ENCODE results near the gene UGT2B15.
"Not testable (repeated sequence)": the region's sequence is repeated elsewhere in the genome, so short reads cannot be mapped to it uniquely, and the experiment has no call there.

Gene UGT2B15

GRCh38 chr4:68700152-68700551, 29.7 kb upstream of the UGT2B15 start:
- TF ChIP-seq, protein P1, sequence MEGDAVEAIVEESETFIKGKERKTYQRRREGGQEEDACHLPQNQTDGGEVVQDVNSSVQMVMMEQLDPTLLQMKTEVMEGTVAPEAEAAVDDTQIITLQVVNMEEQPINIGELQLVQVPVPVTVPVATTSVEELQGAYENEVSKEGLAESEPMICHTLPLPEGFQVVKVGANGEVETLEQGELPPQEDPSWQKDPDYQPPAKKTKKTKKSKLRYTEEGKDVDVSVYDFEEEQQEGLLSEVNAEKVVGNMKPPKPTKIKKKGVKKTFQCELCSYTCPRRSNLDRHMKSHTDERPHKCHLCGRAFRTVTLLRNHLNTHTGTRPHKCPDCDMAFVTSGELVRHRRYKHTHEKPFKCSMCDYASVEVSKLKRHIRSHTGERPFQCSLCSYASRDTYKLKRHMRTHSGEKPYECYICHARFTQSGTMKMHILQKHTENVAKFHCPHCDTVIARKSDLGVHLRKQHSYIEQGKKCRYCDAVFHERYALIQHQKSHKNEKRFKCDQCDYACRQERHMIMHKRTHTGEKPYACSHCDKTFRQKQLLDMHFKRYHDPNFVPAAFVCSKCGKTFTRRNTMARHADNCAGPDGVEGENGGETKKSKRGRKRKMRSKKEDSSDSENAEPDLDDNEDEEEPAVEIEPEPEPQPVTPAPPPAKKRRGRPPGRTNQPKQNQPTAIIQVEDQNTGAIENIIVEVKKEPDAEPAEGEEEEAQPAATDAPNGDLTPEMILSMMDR (IDR thresholded peaks at IDR 0.05; ENCODE audit: low read depth, low read length, missing control alignments): no peak
- no peak for DNase-seq (ENCODE audit: low read depth)
- H3K4me3 ChIP-seq (ENCODE audit: low read depth, low read length): no peak overlapping the region
- in situ Hi-C loops (cut with HindIII; ENCODE audit: low sequenced_read_pairs): no loop called here

- DNase-seq (ENCODE audit: low read depth): no peak
- no peak overlapping the region for H3K4me3 ChIP-seq (ENCODE audit: low read depth, low read length)
- in situ Hi-C loops (cut with HindIII; ENCODE audit: low sequenced_read_pairs): no loop called here
- TF ChIP-seq, protein P1 (IDR thresholded peaks at IDR 0.05; ENCODE audit: low read depth, low read length, missing control alignments): no peak
Observed at GRCh38 chr4:68693325-68694075, 23.0 kb upstream of the UGT2B15 start.

- TF ChIP-seq, protein P1 (IDR thresholded peaks at IDR 0.05; ENCODE audit: low read depth, low read length, missing control alignments): no peak
- no peak for DNase-seq (ENCODE audit: low read depth)
- no peak overlapping the region for H3K4me3 ChIP-seq (ENCODE audit: low read depth, low read length)
- in situ Hi-C loops (cut with HindIII; ENCODE audit: low sequenced_read_pairs): no loop called here
Observed at GRCh38 chr4:68691186-68691585, 20.7 kb upstream of the UGT2B15 start.

GRCh38 chr4:68683034-68683433, 12.6 kb upstream of the UGT2B15 start:
- no peak for DNase-seq (ENCODE audit: low read depth)
- in situ Hi-C loops (cut with HindIII; ENCODE audit: low sequenced_read_pairs): no loop called here
- H3K4me3 ChIP-seq (ENCODE audit: low read depth, low read length): no peak overlapping the region
- TF ChIP-seq, protein P1 (IDR thresholded peaks at IDR 0.05; ENCODE audit: low read depth, low read length, missing control alignments): no peak

GRCh38 chr4:68681298-68681697, 10.8 kb upstream of the UGT2B15 start:
- DNase-seq (ENCODE audit: low read depth); in situ Hi-C loops (cut with HindIII; ENCODE audit: low sequenced_read_pairs); H3K4me3 ChIP-seq (ENCODE audit: low read depth, low read length): not testable (repeated sequence)

DNA sequence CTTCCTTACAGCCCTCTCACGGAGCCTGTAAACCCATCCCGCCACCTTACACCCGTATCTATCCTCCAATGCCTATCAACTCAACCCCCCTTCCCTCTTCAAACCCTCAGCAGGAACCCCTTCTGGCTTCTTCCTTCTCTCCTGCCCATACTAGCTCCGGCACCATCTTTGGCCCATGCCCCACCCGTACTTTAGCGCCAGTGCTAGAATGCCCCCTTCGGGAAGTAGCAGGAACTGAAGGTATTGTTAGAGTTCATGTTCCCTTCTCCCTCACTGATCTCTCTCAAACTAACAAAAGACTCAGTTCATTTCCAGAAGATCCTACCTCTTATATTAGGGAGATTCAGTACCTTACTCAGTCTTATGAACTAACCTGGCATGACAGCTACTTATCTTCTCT, 2.7 kb upstream of the UGT2B15 start:
- no peak overlapping the region for H3K4me3 ChIP-seq (ENCODE audit: low read depth, low read length)
- in situ Hi-C loops (cut with HindIII; ENCODE audit: low sequenced_read_pairs): no loop called here
- DNase-seq (ENCODE audit: low read depth): no peak
- TF ChIP-seq, protein P1 (IDR thresholded peaks at IDR 0.05; ENCODE audit: low read depth, low read length, missing control alignments): no peak

GRCh38 chr4:68671217-68671616, 765 bp upstream of the UGT2B15 start:
- DNase-seq (ENCODE audit: low read depth); H3K4me3 ChIP-seq (ENCODE audit: low read depth, low read length); in situ Hi-C loops (cut with HindIII; ENCODE audit: low sequenced_read_pairs): not testable (repeated sequence)

GRCh38 chr4:68668537-68669163, 1.8 kb downstream of the UGT2B15 start:
- in situ Hi-C loops (cut with HindIII; ENCODE audit: low sequenced_read_pairs); DNase-seq (ENCODE audit: low read depth); H3K4me3 ChIP-seq (ENCODE audit: low read depth, low read length): not testable (repeated sequence)

DNA sequence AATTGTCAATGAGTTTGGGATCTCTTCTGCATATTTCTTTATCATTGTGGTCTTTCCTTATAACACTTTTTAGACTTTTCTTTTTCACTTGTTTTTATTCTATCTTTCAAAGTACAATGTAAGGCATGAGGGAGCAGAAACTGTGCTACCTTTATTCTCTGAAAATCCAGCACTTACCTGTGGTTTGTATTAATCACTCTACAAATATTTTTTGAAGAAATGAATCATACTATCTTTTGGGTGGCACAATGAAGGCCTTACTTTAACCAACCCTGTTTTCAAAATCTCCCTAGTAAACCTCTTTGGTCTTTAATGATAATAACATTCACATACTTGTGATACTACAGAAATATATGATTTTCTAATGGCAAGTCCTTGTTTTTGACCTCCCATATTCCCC, 2.9 kb downstream of the UGT2B15 start:
- H3K4me3 ChIP-seq (ENCODE audit: low read depth, low read length); DNase-seq (ENCODE audit: low read depth); in situ Hi-C loops (cut with HindIII; ENCODE audit: low sequenced_read_pairs): not testable (repeated sequence)

DNA sequence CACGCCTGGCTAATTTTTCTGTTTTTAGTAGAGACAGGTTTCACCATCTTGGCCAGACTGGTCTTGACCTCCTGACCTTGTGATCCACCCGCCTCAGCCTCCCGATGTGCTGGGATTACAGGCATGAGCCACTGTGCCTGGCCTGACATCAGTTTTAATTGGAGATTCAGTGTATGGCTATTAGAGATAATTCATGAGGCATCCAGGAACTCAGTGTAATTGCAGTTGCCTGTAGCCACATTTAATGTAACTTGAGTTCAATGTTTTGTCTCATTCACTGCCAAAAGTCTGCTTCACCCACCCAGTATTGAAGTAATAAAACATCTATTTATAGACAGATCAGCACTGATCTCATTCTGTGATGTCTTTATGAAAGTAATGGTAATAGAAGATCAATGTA, 5.7 kb downstream of the UGT2B15 start:
- DNase-seq (ENCODE audit: low read depth); H3K4me3 ChIP-seq (ENCODE audit: low read depth, low read length); in situ Hi-C loops (cut with HindIII; ENCODE audit: low sequenced_read_pairs): not testable (repeated sequence)

GRCh38 chr4:68662836-68663574, 7.4 kb downstream of the UGT2B15 start:
- DNase-seq (ENCODE audit: low read depth); in situ Hi-C loops (cut with HindIII; ENCODE audit: low sequenced_read_pairs); H3K4me3 ChIP-seq (ENCODE audit: low read depth, low read length): not testable (repeated sequence)

All from astrocyte of the cerebellum (primary cell).